ENCODE data around the gene EPN1.

The EPN1 gene

GRCh38 chr19:55642153-55643002 is 32.6 kb upstream of the EPN1 start:
- H3K4me3 ChIP-seq (ENCODE audit: low read length) = peak overlapping the region; percentile 95
- no peak for TF ChIP-seq ZNF274 (IDR thresholded peaks at IDR 0.05; ENCODE audit: low read depth, low read length)

- TF ChIP-seq ZNF274 (IDR thresholded peaks at IDR 0.05; ENCODE audit: low read depth, low read length) = no peak
- peak within 1 kb of the TSS; percentile 95 for H3K4me3 ChIP-seq (ENCODE audit: low read length)
These were observed 31.8 kb upstream of the EPN1 start, which contains the start of gene ZNF581 for GRCh38 chr19:55643003-55643886. Gene ZNF581 (plus strand): TSS chr19:55643649. CDS start chr19:55644572, 923 bp downstream.

GRCh38 chr19:55643887-55644176 is 31.2 kb upstream of the EPN1 start:
- no peak for TF ChIP-seq ZNF274 (IDR thresholded peaks at IDR 0.05; ENCODE audit: low read depth, low read length)

GRCh38 chr19:55644191-55644833 is 30.7 kb upstream of the EPN1 start:
- TF ChIP-seq ZNF274 (IDR thresholded peaks at IDR 0.05; ENCODE audit: low read depth, low read length) = no peak
- peak overlapping the region; percentile 95 for H3K4me3 ChIP-seq (ENCODE audit: low read length)

More at GRCh38 chr19:55643887-55644176, 31.2 kb upstream of the EPN1 start:
- peak overlapping the region; percentile 95 for H3K4me3 ChIP-seq (ENCODE audit: low read length)

GRCh38 chr19:55644842-55645511 is 30.0 kb upstream of the EPN1 start:
- H3K4me3 ChIP-seq (ENCODE audit: low read length) = peak overlapping the region; percentile 95; the same call in 1 of the 2 replicates

GRCh38 chr19:55645512-55645881 is 29.5 kb upstream of the EPN1 start:
- no peak overlapping the region for H3K4me3 ChIP-seq (ENCODE audit: low read length)
- TF ChIP-seq ZNF274 (IDR thresholded peaks at IDR 0.05; ENCODE audit: low read depth, low read length) = no peak

More at GRCh38 chr19:55644842-55645511, 30.0 kb upstream of the EPN1 start:
- no peak for TF ChIP-seq ZNF274 (IDR thresholded peaks at IDR 0.05; ENCODE audit: low read depth, low read length)

- H3K4me3 ChIP-seq (ENCODE audit: low read length) = peak overlapping the region; percentile 69; the same call in 1 of the 2 replicates
- no peak for TF ChIP-seq ZNF274 (IDR thresholded peaks at IDR 0.05; ENCODE audit: low read depth, low read length)
These were observed 27.9 kb upstream of the EPN1 start for GRCh38 chr19:55646889-55647731.

GRCh38 chr19:55647732-55648584 is 27.1 kb upstream of the EPN1 start, which contains the start of gene CCDC106:
Gene CCDC106 (plus strand): TSS chr19:55648212. CDS start chr19:55649047, 835 bp downstream.
- H3K4me3 ChIP-seq (ENCODE audit: low read length) = peak within 1 kb of the TSS; percentile 69
- no peak for TF ChIP-seq ZNF274 (IDR thresholded peaks at IDR 0.05; ENCODE audit: low read depth, low read length)

- peak overlapping the region; percentile 69 for H3K4me3 ChIP-seq (ENCODE audit: low read length)
- no peak for TF ChIP-seq ZNF274 (IDR thresholded peaks at IDR 0.05; ENCODE audit: low read depth, low read length)
These were observed 26.3 kb upstream of the EPN1 start for GRCh38 chr19:55648585-55649267.

GRCh38 chr19:55649268-55650125 is 25.5 kb upstream of the EPN1 start:
- no peak for TF ChIP-seq ZNF274 (IDR thresholded peaks at IDR 0.05; ENCODE audit: low read depth, low read length)
- H3K4me3 ChIP-seq (ENCODE audit: low read length) = peak overlapping the region; percentile 69; the same call in 1 of the 2 replicates
